Neutrophil (primary cell): Measurements from ENCODE around the gene CARD18.

Source experiments
- H3K27ac ChIP-seq: fragments of 200-600 bp; sonication (generic); 2 replicates; pipeline ENCODE4 v1.5.1; 2016; ENCODE audit warnings: mild to moderate bottlenecking, moderate library complexity
- H3K27me3 ChIP-seq: fragments of 200-600 bp; sonication (generic); 2 replicates; pipeline ENCODE4 v1.6.0; 2016; ENCODE audit warnings: mild to moderate bottlenecking
- H3K36me3 ChIP-seq: fragments of 200-600 bp; sonication (generic); 2 replicates; pipeline ENCODE4 v1.5.1; 2017
- H3K4me1 ChIP-seq, 2 experiments: fragments of 200-600 bp in 1 of 2; sonication (generic) in 1 of 2; 1 replicate in 1 of 2; 2 replicates in 1 of 2; pipeline versions ENCODE4 v1.5.1 to v1.6.1; 2013 to 2016; ENCODE audit warnings: low read depth in 1 of 2, low read length in 1 of 2, mild to moderate bottlenecking in 1 of 2, moderate library complexity in 1 of 2; ENCODE audit not compliant: control insufficient read depth in 1 of 2, insufficient read depth in 1 of 2
- H3K4me3 ChIP-seq, 2 experiments: fragments of 200-600 bp in 1 of 2; sonication (generic) in 1 of 2; 1 replicate in 1 of 2; 2 replicates in 1 of 2; pipeline ENCODE4 v1.5.1; 2013 to 2016; ENCODE audit warnings: low read depth in 1 of 2, low read length in 1 of 2, mild to moderate bottlenecking in 1 of 2, moderate library complexity in 1 of 2
- H3K9me3 ChIP-seq: fragments of 200-600 bp; sonication (generic); 2 replicates; pipeline ENCODE4 v1.5.1; 2016
- TF ChIP-seq, protein P1 (sequence below): fragments of 200-600 bp; sonication (generic); IDR thresholded peaks from 2 replicates; pipeline ENCODE4 v1.5.1; 2016; ENCODE audit warnings: antibody characterized with exemption

Gene CARD18, protein sequence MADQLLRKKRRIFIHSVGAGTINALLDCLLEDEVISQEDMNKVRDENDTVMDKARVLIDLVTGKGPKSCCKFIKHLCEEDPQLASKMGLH

DNA sequence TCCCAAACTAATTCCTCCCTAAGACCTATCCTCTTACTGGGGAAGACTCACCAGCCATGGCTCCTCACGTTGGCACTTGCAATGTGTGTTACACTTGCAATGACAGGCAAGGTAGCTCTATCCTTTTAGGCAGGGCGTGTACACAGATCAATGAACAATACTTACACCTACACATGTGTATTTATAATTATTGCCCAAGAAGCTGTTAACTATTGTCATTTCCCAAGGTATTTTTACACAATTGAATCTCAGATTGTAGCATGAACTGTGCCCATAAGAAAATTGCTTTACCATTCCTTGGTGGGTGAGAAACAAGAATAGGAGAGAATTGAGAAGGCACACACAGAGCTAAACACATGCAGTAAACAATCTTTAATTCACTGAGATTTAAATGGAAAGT, at the start of gene CARD18:
Gene CARD18 (minus strand): TSS at position 101 of the 400 bp plus-strand sequence. CDS start 43 bp downstream, at position 58.
- no peaks in the 10 kb centered on the region for H3K4me1 ChIP-seq
- H3K27me3 ChIP-seq, result no peaks in the 10 kb centered on the region
- no peaks in the 10 kb centered on the region for H3K9me3 ChIP-seq
- TF ChIP-seq, protein P1, sequence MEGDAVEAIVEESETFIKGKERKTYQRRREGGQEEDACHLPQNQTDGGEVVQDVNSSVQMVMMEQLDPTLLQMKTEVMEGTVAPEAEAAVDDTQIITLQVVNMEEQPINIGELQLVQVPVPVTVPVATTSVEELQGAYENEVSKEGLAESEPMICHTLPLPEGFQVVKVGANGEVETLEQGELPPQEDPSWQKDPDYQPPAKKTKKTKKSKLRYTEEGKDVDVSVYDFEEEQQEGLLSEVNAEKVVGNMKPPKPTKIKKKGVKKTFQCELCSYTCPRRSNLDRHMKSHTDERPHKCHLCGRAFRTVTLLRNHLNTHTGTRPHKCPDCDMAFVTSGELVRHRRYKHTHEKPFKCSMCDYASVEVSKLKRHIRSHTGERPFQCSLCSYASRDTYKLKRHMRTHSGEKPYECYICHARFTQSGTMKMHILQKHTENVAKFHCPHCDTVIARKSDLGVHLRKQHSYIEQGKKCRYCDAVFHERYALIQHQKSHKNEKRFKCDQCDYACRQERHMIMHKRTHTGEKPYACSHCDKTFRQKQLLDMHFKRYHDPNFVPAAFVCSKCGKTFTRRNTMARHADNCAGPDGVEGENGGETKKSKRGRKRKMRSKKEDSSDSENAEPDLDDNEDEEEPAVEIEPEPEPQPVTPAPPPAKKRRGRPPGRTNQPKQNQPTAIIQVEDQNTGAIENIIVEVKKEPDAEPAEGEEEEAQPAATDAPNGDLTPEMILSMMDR, result no peak
- no peaks in the 10 kb centered on the region for H3K36me3 ChIP-seq
- no peak within 1 kb of the TSS for H3K4me3 ChIP-seq
- no peak within 1 kb of the TSS for H3K27ac ChIP-seq

DNA sequence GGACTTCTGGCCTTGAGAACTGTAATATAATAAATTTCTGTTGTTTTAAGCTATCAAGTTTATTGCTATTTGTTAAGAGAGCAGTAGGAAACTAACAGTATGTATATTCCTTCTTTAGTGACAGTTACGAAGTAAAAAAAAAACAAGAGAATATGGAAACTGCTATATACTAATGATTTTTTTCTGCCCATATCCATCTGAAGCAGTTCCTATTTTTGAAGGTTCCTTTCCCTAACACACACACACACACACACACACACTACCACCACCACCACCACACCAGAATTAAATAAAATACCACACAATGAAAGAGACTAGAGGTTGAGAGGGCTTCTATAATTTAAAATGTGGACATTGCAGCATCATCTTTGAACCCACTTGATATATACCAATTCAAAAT, 44.4 kb upstream of the CARD18 start:
- no peaks in the 10 kb centered on the region for H3K36me3 ChIP-seq
- peaks cover 43 to 55% of the 10 kb centered on the region in 2 experiments for H3K4me1 ChIP-seq
- H3K27ac ChIP-seq, result peak overlapping the region; percentile 89
- H3K27me3 ChIP-seq, result no peaks in the 10 kb centered on the region
- TF ChIP-seq, protein P1, result no peak
- H3K9me3 ChIP-seq, result no peaks in the 10 kb centered on the region
- H3K4me3 ChIP-seq, result no peak overlapping the region

DNA sequence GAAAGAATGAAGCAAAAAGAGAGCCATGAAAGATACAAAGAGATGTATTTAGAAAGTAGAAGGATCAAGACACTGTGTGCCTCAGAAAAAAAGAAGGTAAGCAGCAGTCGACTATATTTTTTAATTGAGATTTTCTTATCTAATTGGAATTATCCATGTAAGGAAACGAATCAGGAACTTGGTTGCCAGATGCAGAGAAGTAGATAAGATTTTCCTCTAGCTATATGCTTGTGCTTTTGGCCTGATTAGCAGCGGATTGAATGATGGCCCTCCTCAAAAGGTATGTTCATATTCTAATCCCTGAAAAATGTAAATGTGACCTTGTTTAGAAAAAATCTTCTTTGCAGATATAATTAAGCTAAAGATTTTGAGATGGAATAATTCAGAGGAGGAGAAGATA, 43.9 kb upstream of the CARD18 start:
- Histone ChIP-seq H3K27me3 (no peaks in the 10 kb centered on the region), H3K9me3 (no peaks in the 10 kb centered on the region), H3K36me3 (no peaks in the 10 kb centered on the region), H3K4me1 (peaks cover 38 to 49% of the 10 kb centered on the region in 2 experiments), H3K4me3 (peak overlapping the region in 1 of 2 experiments; percentile 8), H3K27ac (peak overlapping the region; percentile 89)
- TF ChIP-seq, protein P1, result no peak

DNA sequence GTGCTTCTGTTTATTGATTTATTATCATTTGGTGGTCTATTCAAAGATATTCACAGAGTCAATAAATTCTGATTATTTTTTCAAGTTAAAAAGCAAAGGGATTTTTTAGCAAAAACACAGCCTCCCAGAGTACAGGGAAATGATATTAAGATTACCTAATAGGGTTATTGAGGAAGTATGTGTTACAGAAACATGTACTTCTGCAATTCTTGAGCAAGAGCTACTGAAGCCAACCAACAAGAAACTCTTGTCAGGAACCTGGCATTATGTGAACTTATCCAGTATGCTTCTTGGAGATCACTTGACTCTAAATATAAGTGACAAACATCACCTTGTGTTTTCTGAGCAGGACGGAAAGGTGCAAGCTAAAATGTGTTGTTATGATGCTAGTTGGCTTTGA, 42.0 kb upstream of the CARD18 start:
- H3K27ac ChIP-seq, result peak overlapping the region; percentile 89
- H3K4me3 ChIP-seq, result peak overlapping the region; percentile 12 to 45
- TF ChIP-seq, protein P1, result no peak

DNA sequence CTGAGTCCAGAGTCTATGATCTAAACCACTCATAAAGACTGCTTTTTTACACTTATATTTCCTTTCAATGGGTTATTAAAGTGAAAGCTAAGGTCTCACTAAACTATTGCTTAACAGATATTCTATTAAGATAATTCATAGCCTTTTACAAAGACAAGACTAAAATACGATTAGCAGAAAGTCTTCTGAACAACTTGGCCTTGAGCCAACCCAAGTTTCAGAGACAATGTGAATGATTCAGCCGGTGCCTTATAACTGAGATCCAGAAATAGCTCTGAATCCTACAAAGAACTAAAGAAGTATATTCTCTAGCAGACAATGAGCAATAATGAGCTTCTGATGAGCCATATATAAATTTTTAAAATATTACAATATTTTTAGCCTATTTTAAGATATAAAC, 41.5 kb upstream of the CARD18 start:
- H3K36me3 ChIP-seq, result no peaks in the 10 kb centered on the region
- H3K27ac ChIP-seq, result peak overlapping the region; percentile 89
- H3K27me3 ChIP-seq, result no peaks in the 10 kb centered on the region
- TF ChIP-seq, protein P1, result no peak
- peaks cover 37 to 47% of the 10 kb centered on the region in 2 experiments for H3K4me1 ChIP-seq
- H3K4me3 ChIP-seq, result peak overlapping the region; percentile 9 to 45
- no peaks in the 10 kb centered on the region for H3K9me3 ChIP-seq

More for the DNA sequence above, 42.0 kb upstream of the CARD18 start:
- H3K36me3 ChIP-seq, result no peaks in the 10 kb centered on the region
- no peaks in the 10 kb centered on the region for H3K27me3 ChIP-seq
- H3K4me1 ChIP-seq, result peaks cover 37 to 47% of the 10 kb centered on the region in 2 experiments
- H3K9me3 ChIP-seq, result no peaks in the 10 kb centered on the region
